Mucosa of rectum (tissue), 2 donors: ENCODE results near the gene GPX4.

Experiments used
- H3K27ac ChIP-seq, 2 donors: one replicate each; pipeline ENCODE4 v1.7.0; 2013; ENCODE audit warnings: inconsistent platforms in 2 of 2, low read depth in 2 of 2, low read length in 2 of 2
- H3K27me3 ChIP-seq, 2 donors: one replicate each; pipeline ENCODE4 v1.7.0; 2013; ENCODE audit warnings: low read length in 2 of 2; ENCODE audit not compliant: control insufficient read depth in 2 of 2, insufficient read depth in 2 of 2
- H3K36me3 ChIP-seq, 2 donors: one replicate each; pipeline ENCODE4 v1.7.0; 2013; ENCODE audit warnings: low read length in 2 of 2; ENCODE audit not compliant: control insufficient read depth in 2 of 2, insufficient read depth in 2 of 2
- H3K4me1 ChIP-seq, 2 donors: one replicate each; pipeline ENCODE4 v1.7.0; 2013; ENCODE audit warnings: low read length in 2 of 2, mild to moderate bottlenecking in 1 of 2; ENCODE audit not compliant: control insufficient read depth in 2 of 2, insufficient read depth in 2 of 2
- H3K4me3 ChIP-seq, 2 donors: one replicate each; pipeline ENCODE4 v1.7.0; 2013; ENCODE audit warnings: low read length in 2 of 2
- H3K9ac ChIP-seq, 2 donors: one replicate each; pipeline ENCODE4 v1.7.0; 2013; ENCODE audit warnings: low read length in 2 of 2, low read depth in 1 of 2, mild to moderate bottlenecking in 1 of 2
- H3K9me3 ChIP-seq, 2 donors: one replicate each; pipeline ENCODE4 v1.7.0; 2013; ENCODE audit warnings: low read length in 2 of 2; ENCODE audit not compliant: control insufficient read depth in 2 of 2
- donor health status: healthy.
- donor health status: Normal muscosa, but diverticular disease.

GPX4 gene

DNA sequence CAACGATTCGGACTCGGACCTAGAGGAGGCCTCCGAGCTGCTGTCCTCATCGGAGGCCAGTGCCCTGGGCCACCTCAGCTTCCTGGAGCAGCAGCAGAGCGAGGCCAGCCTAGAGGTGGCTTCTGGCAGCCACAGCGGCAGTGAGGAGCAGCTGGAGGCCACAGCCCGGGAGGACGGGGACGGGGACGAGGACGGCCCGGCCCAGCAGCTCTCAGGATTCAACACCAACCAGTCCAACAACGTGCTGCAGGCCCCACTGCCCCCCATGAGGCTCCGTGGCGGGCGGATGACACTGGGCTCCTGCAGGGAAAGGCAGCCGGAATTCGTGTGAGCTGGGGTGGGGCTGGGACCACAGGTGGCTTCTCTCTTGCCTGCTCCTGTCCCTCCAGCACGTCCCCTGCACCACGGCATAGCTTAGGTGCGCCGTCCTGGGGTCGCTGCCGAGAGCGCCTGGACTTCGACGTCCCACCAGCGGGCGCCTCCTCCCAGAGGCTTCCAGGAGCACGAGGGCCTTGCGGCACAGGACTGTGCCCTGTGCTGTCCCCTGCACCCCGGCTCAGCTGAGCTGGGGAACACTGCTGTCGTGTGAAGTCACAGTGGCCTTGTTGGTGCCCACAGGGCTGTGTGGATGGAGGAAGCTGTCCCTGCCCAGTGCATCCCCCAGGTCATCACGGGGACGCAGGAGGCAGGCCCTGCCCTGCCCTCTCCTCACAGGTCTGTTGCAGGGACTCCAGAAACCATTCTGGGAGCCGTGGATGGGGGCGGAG, 17.9 kb upstream of the GPX4 start:
- Histone ChIP-seq H3K27me3 (peaks cover 0 to 2% of the 10 kb centered on the region in 2 donors), H3K4me1 (peaks cover 22% of the 10 kb centered on the region in 2 donors), H3K36me3 (peaks cover 24 to 34% of the 10 kb centered on the region in 2 donors), H3K27ac (no peak overlapping the region), H3K9ac (no peak overlapping the region), H3K9me3 (no peaks in the 10 kb centered on the region), H3K4me3 (no peak overlapping the region)

DNA sequence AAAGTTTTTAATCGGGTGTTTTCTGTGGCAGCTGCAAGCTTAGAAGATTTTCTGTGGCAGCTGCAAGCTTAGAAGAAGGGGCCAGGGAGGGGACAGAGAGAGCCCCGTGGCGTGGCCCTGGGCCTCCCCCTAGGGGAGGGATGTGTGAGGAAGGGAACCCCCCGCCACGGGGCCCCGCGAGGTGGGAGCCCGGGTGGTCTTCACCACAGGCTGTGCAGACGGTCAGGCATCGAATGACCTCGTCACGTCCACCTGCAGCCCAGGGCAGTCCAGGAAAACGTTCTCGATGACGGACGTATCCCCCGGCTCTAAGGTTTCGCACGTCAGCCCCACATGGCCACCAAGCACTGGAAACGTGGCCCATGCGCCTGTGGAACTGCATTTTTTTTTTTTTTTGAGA, 17.2 kb upstream of the GPX4 start:
- no peaks in the 10 kb centered on the region for H3K9me3 ChIP-seq
- H3K36me3 ChIP-seq = peaks cover 26 to 37% of the 10 kb centered on the region in 2 donors
- H3K27me3 ChIP-seq = peaks cover 0 to 2% of the 10 kb centered on the region in 2 donors
- H3K4me3 ChIP-seq = no peak overlapping the region
- H3K9ac ChIP-seq = no peak overlapping the region
- H3K4me1 ChIP-seq = peaks cover 21% of the 10 kb centered on the region in 2 donors
- H3K27ac ChIP-seq = no peak overlapping the region

- Histone ChIP-seq H3K36me3 (peaks cover 29 to 42% of the 10 kb centered on the region in 2 donors), H3K9me3 (no peaks in the 10 kb centered on the region), H3K9ac (no peak overlapping the region), H3K4me3 (no peak overlapping the region), H3K27ac (peak overlapping the region; percentile 37 to 68), H3K27me3 (peaks cover 0 to 2% of the 10 kb centered on the region in 2 donors), H3K4me1 (peaks cover 13 to 17% of the 10 kb centered on the region in 2 donors)
Observed at GRCh38 chr19:1087813-1088415, 15.9 kb upstream of the GPX4 start.

DNA sequence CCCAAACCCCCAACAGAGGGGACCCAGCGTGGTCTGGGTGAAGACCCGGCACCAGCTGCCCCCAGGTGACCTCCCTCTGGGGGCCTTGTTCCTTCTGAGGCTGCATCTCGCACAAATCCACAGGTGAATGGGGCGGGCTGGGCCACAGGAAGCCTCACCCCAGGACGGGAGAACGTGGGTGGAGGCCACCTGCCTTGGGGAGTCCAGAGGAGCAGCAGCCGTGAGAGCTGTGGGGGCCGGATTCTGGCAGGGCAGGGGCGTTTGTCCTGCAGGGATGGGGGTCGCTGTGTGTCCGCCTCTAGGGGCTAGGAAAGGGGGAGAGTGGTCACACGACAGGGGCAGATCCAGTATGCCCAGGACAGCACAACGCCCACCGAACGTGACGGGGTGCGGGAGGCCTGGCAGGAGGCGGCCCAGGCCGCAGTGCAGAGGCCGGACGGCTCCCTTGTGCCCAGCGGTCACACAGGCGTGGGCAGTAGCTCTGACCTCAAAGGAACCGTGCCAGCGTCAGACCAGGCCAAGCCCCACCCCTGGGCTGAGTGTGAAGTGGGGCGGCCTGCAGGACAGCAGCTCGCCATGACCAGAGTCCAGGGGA, 15.3 kb upstream of the GPX4 start:
- peaks cover 29 to 43% of the 10 kb centered on the region in 2 donors for H3K36me3 ChIP-seq
- H3K4me3 ChIP-seq = no peak overlapping the region
- peaks cover 0 to 2% of the 10 kb centered on the region in 2 donors for H3K27me3 ChIP-seq
- peak overlapping the region; percentile 37 to 68 for H3K27ac ChIP-seq
- no peak overlapping the region for H3K9ac ChIP-seq
- H3K9me3 ChIP-seq = no peaks in the 10 kb centered on the region
- H3K4me1 ChIP-seq = peaks cover 11 to 14% of the 10 kb centered on the region in 2 donors

- Histone ChIP-seq H3K9ac (no peak overlapping the region), H3K36me3 (peaks cover 28 to 43% of the 10 kb centered on the region in 2 donors), H3K4me3 (no peak overlapping the region), H3K4me1 (peaks cover 12 to 21% of the 10 kb centered on the region in 2 donors), H3K27ac (peak overlapping the region in 1 of 2 donors; percentile 68), H3K9me3 (no peaks in the 10 kb centered on the region), H3K27me3 (peaks cover 0 to under 1% of the 10 kb centered on the region in 2 donors)
Observed at GRCh38 chr19:1089126-1089771, 14.5 kb upstream of the GPX4 start.

GRCh38 chr19:1089891-1090290, 13.9 kb upstream of the GPX4 start:
- no peak overlapping the region for H3K4me3 ChIP-seq
- no peaks in the 10 kb centered on the region for H3K9me3 ChIP-seq
- no peak overlapping the region for H3K9ac ChIP-seq
- H3K27ac ChIP-seq = no peak overlapping the region
- H3K36me3 ChIP-seq = peaks cover 26 to 40% of the 10 kb centered on the region in 2 donors
- H3K4me1 ChIP-seq = peaks cover 12 to 20% of the 10 kb centered on the region in 2 donors
- H3K27me3 ChIP-seq = no peaks in the 10 kb centered on the region

GRCh38 chr19:1090731-1091543, 12.9 kb upstream of the GPX4 start:
- Histone ChIP-seq H3K36me3 (peaks cover 18 to 32% of the 10 kb centered on the region in 2 donors), H3K27ac (no peak overlapping the region), H3K9ac (no peak overlapping the region), H3K9me3 (no peaks in the 10 kb centered on the region), H3K4me1 (peaks cover 12 to 24% of the 10 kb centered on the region in 2 donors), H3K27me3 (no peaks in the 10 kb centered on the region), H3K4me3 (no peak overlapping the region)

DNA sequence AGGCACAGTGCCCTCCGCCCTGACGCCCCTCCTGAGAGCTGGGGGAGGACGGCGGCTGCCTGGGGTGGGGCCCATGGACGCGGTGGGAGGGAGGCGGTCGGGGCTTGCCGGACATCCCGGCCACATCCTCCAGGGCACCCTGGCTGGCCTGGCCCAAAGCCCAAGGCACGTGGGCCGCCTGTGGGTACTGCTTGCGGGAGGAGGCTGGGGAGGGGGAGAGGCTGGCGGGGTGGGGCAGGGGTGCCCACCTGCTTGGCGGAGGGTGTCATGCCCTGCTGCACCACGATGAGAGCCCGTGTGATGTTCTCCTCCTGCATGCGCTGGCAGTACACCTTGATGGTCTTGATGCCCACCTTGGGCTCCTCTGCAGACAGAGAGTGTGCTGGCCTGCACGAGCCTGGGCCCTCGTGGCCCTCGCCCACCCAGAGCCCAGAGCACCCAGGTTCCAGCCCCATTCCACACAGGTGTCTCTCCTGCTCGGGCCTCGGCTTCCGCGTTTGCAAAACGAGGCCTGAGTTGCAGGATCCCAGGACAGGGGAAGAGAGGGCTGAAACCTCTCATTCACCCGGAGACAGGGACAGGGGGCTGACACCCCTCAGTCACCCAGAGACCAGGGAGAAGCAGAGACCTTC, 12.1 kb upstream of the GPX4 start:
- Histone ChIP-seq H3K9ac (no peak overlapping the region), H3K36me3 (peaks cover 13 to 30% of the 10 kb centered on the region in 2 donors), H3K27me3 (no peaks in the 10 kb centered on the region), H3K27ac (no peak overlapping the region), H3K4me1 (peaks cover 12 to 24% of the 10 kb centered on the region in 2 donors), H3K9me3 (no peaks in the 10 kb centered on the region), H3K4me3 (no peak overlapping the region)

GRCh38 chr19:1093330-1093729, 10.5 kb upstream of the GPX4 start:
- H3K9ac ChIP-seq = no peak overlapping the region
- H3K4me3 ChIP-seq = no peak overlapping the region
- peaks cover 13 to 18% of the 10 kb centered on the region in 2 donors for H3K36me3 ChIP-seq
- peaks cover 16 to 24% of the 10 kb centered on the region in 2 donors for H3K4me1 ChIP-seq
- H3K9me3 ChIP-seq = no peaks in the 10 kb centered on the region
- no peaks in the 10 kb centered on the region for H3K27me3 ChIP-seq
- no peak overlapping the region for H3K27ac ChIP-seq
